Thoracic aorta (tissue), 2 donors: ENCODE data around the gene SHROOM1. TPM values are rescaled to one million over a fixed set of nuclear protein-coding genes. Genes with fewer than 3 reads are reported as not detected.
"Not testable (repeated sequence)": the region's sequence is repeated elsewhere in the genome, so short reads cannot be mapped to it uniquely, and the experiment has no call there.

Experiments
- ATAC-seq: fragments of 150-250 bp; one replicate; pipeline ENCODE4 v1.8.0; 2017; ENCODE audit warnings: low read depth; ENCODE audit not compliant: insufficient number of reproducible peaks, low FRiP score
- DNase-seq: peaks from one replicate; pipeline ENCODE4 v3.0.0-alpha.2; 2020; ENCODE audit warnings: low spot score
- H3K27ac ChIP-seq, 2 donors: fragments of 200-600 bp; sonication (generic); 1 replicate in 1 of 2; 2 replicates in 1 of 2; pipeline ENCODE4 v1.5.1; 2016; ENCODE audit warnings: mild to moderate bottlenecking in 2 of 2, moderate library complexity in 2 of 2
- H3K27me3 ChIP-seq: fragments of 200-600 bp; sonication (generic); replicated peaks from 2 replicates; pipeline ENCODE4 v1.6.0; 2016; ENCODE audit warnings: mild to moderate bottlenecking; ENCODE audit not compliant: insufficient read depth
- H3K36me3 ChIP-seq: fragments of 200-600 bp; sonication (generic); one replicate; pipeline ENCODE4 v1.5.1; 2016
- H3K4me1 ChIP-seq, 2 donors: fragments of 200-600 bp; sonication (generic); 1 replicate in 1 of 2; 2 replicates in 1 of 2; pipeline versions ENCODE4 v1.5.1 to v1.6.0; 2016; ENCODE audit warnings: low read depth in 2 of 2, mild to moderate bottlenecking in 1 of 2; ENCODE audit not compliant: control insufficient read depth in 1 of 2
- H3K4me3 ChIP-seq: fragments of 200-600 bp; sonication (generic); 2 replicates; pipeline ENCODE4 v1.5.1; 2016; ENCODE audit warnings: mild to moderate bottlenecking
- H3K9me3 ChIP-seq: fragments of 200-600 bp; sonication (generic); 2 replicates; pipeline ENCODE4 v1.5.1; 2016
- total RNA-seq, 2 donors: library from RNA; depleted of rRNA; stranded (reverse); fragments of >200 nt; gene quantifications; one replicate each; pipeline versions ENCODE4 v1.1.0 to v1.2.3, GENCODE V29; 2016
- TF ChIP-seq, protein P1 (sequence below): fragments of 200-600 bp; sonication (generic); IDR thresholded peaks from one replicate; pipeline ENCODE4 v1.5.1; 2019; ENCODE audit warnings: antibody characterized with exemption

Gene SHROOM1
- total RNA-seq, 2 donors from 2014 or later, result 13.1 to 15.4 TPM

DNA sequence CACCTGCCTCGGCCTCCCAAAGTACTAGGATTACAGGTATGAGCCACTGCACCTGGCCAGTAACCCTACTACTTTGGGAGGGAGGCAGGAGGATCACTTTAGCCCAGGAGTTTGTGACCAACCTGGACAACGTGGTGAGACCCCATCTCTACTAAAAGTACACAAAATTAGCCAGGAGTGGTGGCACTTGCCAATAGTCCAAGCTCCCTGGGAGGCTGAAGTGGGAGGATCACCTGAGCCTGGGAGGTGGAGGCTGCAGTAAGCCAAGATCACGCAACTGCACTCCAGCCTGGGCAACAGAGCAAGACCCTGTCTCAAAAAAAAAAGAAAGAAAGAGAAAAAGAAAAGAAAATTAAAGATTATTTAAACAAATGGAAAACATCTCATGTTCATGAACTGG lies 25.6 kb upstream of the SHROOM1 start:
- TF ChIP-seq, protein P1, sequence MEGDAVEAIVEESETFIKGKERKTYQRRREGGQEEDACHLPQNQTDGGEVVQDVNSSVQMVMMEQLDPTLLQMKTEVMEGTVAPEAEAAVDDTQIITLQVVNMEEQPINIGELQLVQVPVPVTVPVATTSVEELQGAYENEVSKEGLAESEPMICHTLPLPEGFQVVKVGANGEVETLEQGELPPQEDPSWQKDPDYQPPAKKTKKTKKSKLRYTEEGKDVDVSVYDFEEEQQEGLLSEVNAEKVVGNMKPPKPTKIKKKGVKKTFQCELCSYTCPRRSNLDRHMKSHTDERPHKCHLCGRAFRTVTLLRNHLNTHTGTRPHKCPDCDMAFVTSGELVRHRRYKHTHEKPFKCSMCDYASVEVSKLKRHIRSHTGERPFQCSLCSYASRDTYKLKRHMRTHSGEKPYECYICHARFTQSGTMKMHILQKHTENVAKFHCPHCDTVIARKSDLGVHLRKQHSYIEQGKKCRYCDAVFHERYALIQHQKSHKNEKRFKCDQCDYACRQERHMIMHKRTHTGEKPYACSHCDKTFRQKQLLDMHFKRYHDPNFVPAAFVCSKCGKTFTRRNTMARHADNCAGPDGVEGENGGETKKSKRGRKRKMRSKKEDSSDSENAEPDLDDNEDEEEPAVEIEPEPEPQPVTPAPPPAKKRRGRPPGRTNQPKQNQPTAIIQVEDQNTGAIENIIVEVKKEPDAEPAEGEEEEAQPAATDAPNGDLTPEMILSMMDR, result no peak
- Histone ChIP-seq H3K9me3 (no peaks in the 10 kb centered on the region), H3K4me3 (no peak overlapping the region), H3K4me1 (no peaks in the 10 kb centered on the region), H3K36me3 (no peaks in the 10 kb centered on the region), H3K27ac (no peak overlapping the region), H3K27me3 (no peaks in the 10 kb centered on the region)
- ATAC-seq (no peak), DNase-seq (no peak)

DNA sequence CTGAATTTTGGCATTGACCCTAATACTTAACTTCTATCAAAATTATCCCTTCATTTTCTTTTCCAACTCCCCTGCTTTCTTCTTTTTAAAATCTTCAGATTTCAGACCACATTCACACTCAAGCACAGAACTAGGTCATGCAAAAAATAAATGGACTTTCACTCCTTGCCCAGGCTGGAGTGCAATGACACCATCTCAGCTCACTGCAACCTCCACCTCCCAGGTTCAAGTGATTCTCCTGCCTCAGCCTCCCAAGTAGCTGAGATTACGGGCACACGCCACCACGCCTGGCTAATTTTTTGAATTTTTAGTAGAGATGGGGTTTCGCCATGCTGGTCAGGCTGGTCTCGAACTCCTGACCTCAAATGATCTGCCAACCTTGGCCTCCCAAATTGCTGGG lies 24.5 kb upstream of the SHROOM1 start:
- not testable (repeated sequence) for DNase-seq, H3K4me3 ChIP-seq, ATAC-seq, H3K27me3 ChIP-seq, H3K4me1 ChIP-seq, H3K9me3 ChIP-seq, H3K36me3 ChIP-seq, H3K27ac ChIP-seq

DNA sequence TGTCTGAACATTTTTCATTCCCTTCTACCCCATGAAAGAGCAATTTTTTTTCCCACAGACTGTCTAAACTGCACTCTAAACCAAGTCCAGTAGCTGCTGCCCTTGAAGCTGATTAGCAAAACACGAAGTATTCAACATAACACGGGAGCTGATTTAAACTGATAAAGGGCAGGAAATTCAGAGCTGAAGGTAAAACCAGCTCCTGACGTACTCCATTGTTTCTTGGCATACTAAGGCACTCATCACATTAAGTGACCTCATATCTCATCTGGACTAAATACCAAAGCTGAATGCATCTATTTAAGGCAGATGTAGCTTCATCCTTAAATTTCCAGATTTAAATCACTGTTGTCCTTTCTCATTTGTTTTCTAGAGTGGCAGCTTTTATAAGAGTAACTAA lies 23.9 kb upstream of the SHROOM1 start:
- DNase-seq, result no peak
- Histone ChIP-seq H3K27ac (no peak overlapping the region), H3K9me3 (no peaks in the 10 kb centered on the region), H3K27me3 (no peaks in the 10 kb centered on the region), H3K4me3 (no peak overlapping the region), H3K4me1 (no peaks in the 10 kb centered on the region), H3K36me3 (no peaks in the 10 kb centered on the region)
- no peak for ATAC-seq
- TF ChIP-seq, protein P1, result no peak

DNA sequence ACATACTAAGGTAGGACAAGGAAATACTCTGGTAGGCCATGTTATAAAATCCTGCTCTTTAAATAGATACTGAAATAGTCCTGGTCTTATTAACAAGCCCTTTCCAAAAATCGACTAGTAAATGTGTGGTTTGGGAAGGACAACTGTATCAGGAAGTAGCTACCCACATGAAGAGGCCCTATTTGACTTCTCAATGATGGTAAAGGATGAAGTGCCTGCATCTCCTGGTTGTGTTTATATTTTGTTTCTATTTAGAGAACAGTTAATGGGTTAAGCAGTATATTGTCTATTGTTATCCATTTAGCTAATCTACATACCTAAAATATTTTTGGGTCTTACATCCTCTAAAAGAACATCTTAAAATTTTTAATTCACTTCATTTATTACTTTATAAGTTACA lies 23.3 kb upstream of the SHROOM1 start:
- Histone ChIP-seq H3K4me1 (no peaks in the 10 kb centered on the region), H3K27ac (no peak overlapping the region), H3K9me3 (no peaks in the 10 kb centered on the region), H3K4me3 (no peak overlapping the region), H3K27me3 (no peaks in the 10 kb centered on the region), H3K36me3 (no peaks in the 10 kb centered on the region)
- TF ChIP-seq, protein P1, result no peak
- no peak for ATAC-seq
- no peak for DNase-seq

DNA sequence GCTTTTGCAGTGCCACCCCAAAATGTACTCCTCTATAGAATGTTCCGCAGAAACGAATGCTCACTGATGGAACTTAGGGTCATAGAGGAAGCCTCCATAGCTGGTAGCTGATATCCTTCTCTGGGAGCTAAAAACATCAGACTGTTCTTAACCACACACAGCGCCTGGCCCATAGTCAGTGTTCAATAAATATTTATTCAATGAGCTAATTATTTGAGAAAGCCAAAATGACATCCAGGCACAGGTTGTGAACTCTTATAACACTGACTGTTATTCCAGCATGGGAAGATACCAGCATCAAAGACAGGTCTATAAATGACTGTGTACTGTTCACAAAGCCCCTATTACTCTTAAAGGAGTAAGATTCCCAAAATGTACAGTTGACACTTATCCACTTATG lies 22.9 kb upstream of the SHROOM1 start:
- Histone ChIP-seq H3K4me1 (no peaks in the 10 kb centered on the region), H3K27ac (no peak overlapping the region), H3K4me3 (no peak overlapping the region), H3K27me3 (no peaks in the 10 kb centered on the region), H3K36me3 (no peaks in the 10 kb centered on the region), H3K9me3 (no peaks in the 10 kb centered on the region)
- TF ChIP-seq, protein P1, result no peak
- ATAC-seq (no peak), DNase-seq (no peak)

DNA sequence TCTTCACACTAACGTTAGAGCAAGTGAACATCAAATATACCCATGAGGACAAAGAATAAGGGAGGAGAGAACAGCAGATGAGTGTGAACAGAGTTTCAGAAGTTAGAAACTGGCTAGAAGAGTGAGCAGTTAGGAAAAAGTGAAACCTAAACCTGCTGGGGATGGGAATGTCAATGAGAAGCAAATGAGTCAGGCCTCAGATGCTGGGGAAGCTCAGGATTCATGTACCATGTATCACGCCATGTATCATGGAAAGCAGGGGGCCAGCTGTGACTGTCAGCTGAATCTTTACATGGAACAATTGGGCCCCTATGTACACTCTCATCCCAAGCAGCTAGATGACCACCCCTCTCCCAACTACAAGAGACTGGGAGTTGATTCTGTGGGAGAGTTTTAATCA lies 19.6 kb upstream of the SHROOM1 start:
- Histone ChIP-seq H3K9me3 (no peaks in the 10 kb centered on the region), H3K4me1 (no peaks in the 10 kb centered on the region), H3K36me3 (no peaks in the 10 kb centered on the region), H3K27me3 (no peaks in the 10 kb centered on the region), H3K27ac (no peak overlapping the region), H3K4me3 (no peak overlapping the region)
- TF ChIP-seq, protein P1, result no peak
- ATAC-seq, result no peak
- DNase-seq, result no peak
